K562 (cell line): ENCODE results near the gene ZNF584.

Experiments
- CTCF ChIP-seq, 3 experiments: IDR thresholded peaks in 2 of 3; conservative IDR thresholded peaks in 1 of 3; 2 replicates each; pipeline ENCODE4 v1.5.1; 2011 to 2012; ENCODE audit warnings: low read length in 3 of 3, mild to moderate bottlenecking in 3 of 3, control low read depth in 2 of 3, improper control_type of control experiment in 1 of 3, inconsistent platforms in 1 of 3, low read depth in 1 of 3, mixed read lengths in 1 of 3, moderate library complexity in 1 of 3; ENCODE audit not compliant: insufficient read depth in 2 of 3
- EP300 ChIP-seq: IDR thresholded peaks from 2 replicates; pipeline ENCODE4 v1.6.1; 2012; ENCODE audit warnings: low read length, improper control_type of control experiment
- GABPA ChIP-seq: fragments of 200-800 bp; sonication (Bioruptor generic); conservative IDR thresholded peaks from 2 replicates; pipeline ENCODE4 v1.6.1; 2016; ENCODE audit warnings: low read depth, missing genetic modification characterization, missing compliant biosample characterization
- GATA2 ChIP-seq: sonication (generic); formaldehyde crosslinking; IDR thresholded peaks from 2 replicates; pipeline ENCODE4 v1.4.0; 2020; ENCODE audit warnings: mild to moderate bottlenecking, missing genetic modification reagents
- HDAC1 ChIP-seq, 2 experiments: fragments of 450-650 bp; IDR thresholded peaks; 2 replicates each; pipeline ENCODE4 v1.6.1; 2016 to 2017; ENCODE audit warnings: inconsistent platforms in 1 of 2, mild to moderate bottlenecking in 1 of 2, moderate library complexity in 1 of 2
- JUNB ChIP-seq: fragments of 450-650 bp; formaldehyde crosslinking; conservative IDR thresholded peaks from 2 replicates; pipeline ENCODE4 v1.4.0; 2020; ENCODE audit warnings: mild to moderate bottlenecking
- MXI1 ChIP-seq: IDR thresholded peaks from 2 replicates; pipeline ENCODE4 v1.6.1; 2011; ENCODE audit warnings: low read depth, mild to moderate bottlenecking, improper control_type of control experiment, low read length
- NONO ChIP-seq, 2 experiments: fragments of 200-400 bp in 1 of 2; fragments of 450-650 bp in 1 of 2; formaldehyde crosslinking in 1 of 2; IDR thresholded peaks; 2 replicates each; pipeline ENCODE4 v1.6.1; 2017; ENCODE audit warnings: low read depth in 2 of 2, mild to moderate bottlenecking in 2 of 2, moderate library complexity in 2 of 2, low read length in 1 of 2
- POLR2A ChIP-seq: fragments of 450-650 bp; conservative IDR thresholded peaks from 2 replicates; pipeline ENCODE4 v1.6.1; 2016
- ZNF175 ChIP-seq: fragments of 200-800 bp; sonication (Bioruptor generic); IDR thresholded peaks from 2 replicates; pipeline ENCODE4 v1.6.1; 2016; ENCODE audit warnings: low read depth, mild to moderate bottlenecking, missing genetic modification characterization, missing compliant biosample characterization
- ZNF644 ChIP-seq: fragments of 200-800 bp; sonication (Bioruptor generic); IDR thresholded peaks from 2 replicates; pipeline ENCODE4 v1.6.1; 2016; ENCODE audit warnings: low read depth, missing genetic modification characterization, missing compliant biosample characterization

GRCh38 chr19:58399903-58400302 lies 8.5 kb upstream of the ZNF584 start:
- TF ChIP-seq CTCF (IDR thresholded peaks at IDR 0.05 in 2 of 3, conservative IDR thresholded peaks at IDR 0.05 in 1 of 3; ENCODE audit: insufficient read depth in 2 of 3, low read depth in 1 of 3, low read length in 3 of 3), result no peak
- no peak for TF ChIP-seq GATA2 (CRISPR knock-in tag)
- no peak for TF ChIP-seq ZNF644
- no peak for TF ChIP-seq MXI1
- TF ChIP-seq HDAC1 (IDR thresholded peaks at IDR 0.05), result no peak
- no peak for TF ChIP-seq GABPA
- TF ChIP-seq EP300, result no peak
- no peak for TF ChIP-seq NONO (IDR thresholded peaks at IDR 0.05; ENCODE audit: low read depth in 2 of 2, low read length in 1 of 2)
- no peak for TF ChIP-seq POLR2A
- no peak for TF ChIP-seq ZNF175 (CRISPR knock-in tag)
- TF ChIP-seq JUNB, result no peak
